ENCODE results near the gene TCF19. TPM values are rescaled to one million over a fixed set of nuclear protein-coding genes. Genes with fewer than 3 reads are reported as not detected.
A peak's percentile ranks its signal among the peaks of the same experiment; 100 is the strongest.

Gene TCF19
- total RNA-seq, 2 donors from 2014 or later, result 8.8 to 39.6 TPM

DNA sequence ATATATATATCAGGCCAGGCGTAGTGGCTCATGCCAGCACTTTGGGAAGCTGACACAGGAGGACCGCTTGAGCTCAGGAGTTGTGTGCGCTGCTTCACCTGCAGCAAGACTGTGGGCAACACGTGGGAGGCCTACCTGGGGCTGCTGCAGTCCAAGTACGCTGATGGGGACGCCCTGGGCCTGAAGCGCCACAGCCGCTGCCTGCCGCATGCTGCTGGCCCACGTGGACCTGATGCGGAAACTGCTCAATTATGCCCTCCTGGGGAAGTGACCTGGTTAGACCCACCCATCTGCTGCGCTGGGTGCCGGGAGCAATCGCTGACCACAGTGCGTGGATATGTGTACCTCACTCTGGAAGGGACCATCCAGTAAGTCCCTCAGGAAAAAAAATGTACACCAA, 17.7 kb upstream of the TCF19 start:
- Histone ChIP-seq H3K4me3 (no peak overlapping the region), H3K4me1 (no peaks in the 10 kb centered on the region), H3K27me3 (no peaks in the 10 kb centered on the region), H3K36me3 (no peaks in the 10 kb centered on the region), H3K27ac (no peak overlapping the region), H3K9ac (ENCODE audit: low read depth in 2 of 2, low read length in 2 of 2) (no peak overlapping the region), H3K9me3 (no peaks in the 10 kb centered on the region)
- no peak for DNase-seq
- intact Hi-C loops (cut with DNase I), result no loop called here
- TF ChIP-seq, protein P1, sequence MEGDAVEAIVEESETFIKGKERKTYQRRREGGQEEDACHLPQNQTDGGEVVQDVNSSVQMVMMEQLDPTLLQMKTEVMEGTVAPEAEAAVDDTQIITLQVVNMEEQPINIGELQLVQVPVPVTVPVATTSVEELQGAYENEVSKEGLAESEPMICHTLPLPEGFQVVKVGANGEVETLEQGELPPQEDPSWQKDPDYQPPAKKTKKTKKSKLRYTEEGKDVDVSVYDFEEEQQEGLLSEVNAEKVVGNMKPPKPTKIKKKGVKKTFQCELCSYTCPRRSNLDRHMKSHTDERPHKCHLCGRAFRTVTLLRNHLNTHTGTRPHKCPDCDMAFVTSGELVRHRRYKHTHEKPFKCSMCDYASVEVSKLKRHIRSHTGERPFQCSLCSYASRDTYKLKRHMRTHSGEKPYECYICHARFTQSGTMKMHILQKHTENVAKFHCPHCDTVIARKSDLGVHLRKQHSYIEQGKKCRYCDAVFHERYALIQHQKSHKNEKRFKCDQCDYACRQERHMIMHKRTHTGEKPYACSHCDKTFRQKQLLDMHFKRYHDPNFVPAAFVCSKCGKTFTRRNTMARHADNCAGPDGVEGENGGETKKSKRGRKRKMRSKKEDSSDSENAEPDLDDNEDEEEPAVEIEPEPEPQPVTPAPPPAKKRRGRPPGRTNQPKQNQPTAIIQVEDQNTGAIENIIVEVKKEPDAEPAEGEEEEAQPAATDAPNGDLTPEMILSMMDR (IDR thresholded peaks at IDR 0.05), result no peak

DNA sequence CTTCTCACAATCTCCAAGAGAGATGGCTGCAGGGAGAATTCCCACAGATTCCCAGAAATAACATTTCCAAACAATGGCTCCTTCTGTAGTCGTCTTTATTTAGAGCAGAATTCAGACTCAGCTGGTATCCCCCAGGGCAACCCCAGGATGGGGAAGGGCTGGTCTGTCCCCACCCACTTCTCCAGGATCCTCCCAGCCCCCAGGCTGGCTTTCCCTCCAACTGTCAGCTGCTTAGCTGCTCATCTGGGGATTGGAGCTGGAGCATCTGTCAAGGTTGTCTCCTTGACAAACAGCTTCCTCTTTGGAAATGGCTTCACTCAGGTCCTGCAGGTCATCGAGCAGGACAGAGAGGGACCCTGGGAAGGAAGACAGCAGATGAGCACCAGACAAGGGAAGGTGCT, 16.0 kb upstream of the TCF19 start:
- no peaks in the 10 kb centered on the region for H3K36me3 ChIP-seq
- intact Hi-C loops (cut with DNase I), result no loop called here
- H3K27ac ChIP-seq, result no peak overlapping the region

DNA sequence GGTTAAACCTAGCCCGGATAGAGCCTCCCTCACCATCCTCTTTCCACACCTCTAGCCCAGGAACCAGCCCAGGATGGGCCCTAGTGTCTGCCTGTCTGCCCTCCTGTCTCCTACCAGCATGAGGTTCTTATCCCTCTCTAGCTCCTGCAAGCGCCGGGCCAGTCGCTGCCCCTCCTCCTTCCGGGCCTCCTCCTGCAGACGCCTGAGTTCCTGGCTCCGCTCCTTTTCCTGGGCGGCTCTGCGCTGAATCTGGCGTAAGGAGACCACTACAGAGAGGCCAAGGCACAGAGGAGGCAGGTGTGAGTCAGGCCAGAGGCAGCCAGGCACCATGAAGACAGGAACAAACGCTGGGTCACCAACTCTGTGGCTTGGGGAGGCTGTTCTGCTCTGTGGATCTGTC, 15.2 kb upstream of the TCF19 start:
- no peaks in the 10 kb centered on the region for H3K36me3 ChIP-seq
- peak overlapping the region; percentile 92 for H3K27ac ChIP-seq

More for the DNA sequence above, 16.0 kb upstream of the TCF19 start:
- Histone ChIP-seq H3K4me1 (no peaks in the 10 kb centered on the region), H3K9me3 (no peaks in the 10 kb centered on the region), H3K9ac (ENCODE audit: low read depth in 2 of 2, low read length in 2 of 2) (no peak overlapping the region), H3K4me3 (no peak overlapping the region), H3K27me3 (no peaks in the 10 kb centered on the region)
- no peak for DNase-seq
- TF ChIP-seq, protein P1 (IDR thresholded peaks at IDR 0.05), result no peak

DNA sequence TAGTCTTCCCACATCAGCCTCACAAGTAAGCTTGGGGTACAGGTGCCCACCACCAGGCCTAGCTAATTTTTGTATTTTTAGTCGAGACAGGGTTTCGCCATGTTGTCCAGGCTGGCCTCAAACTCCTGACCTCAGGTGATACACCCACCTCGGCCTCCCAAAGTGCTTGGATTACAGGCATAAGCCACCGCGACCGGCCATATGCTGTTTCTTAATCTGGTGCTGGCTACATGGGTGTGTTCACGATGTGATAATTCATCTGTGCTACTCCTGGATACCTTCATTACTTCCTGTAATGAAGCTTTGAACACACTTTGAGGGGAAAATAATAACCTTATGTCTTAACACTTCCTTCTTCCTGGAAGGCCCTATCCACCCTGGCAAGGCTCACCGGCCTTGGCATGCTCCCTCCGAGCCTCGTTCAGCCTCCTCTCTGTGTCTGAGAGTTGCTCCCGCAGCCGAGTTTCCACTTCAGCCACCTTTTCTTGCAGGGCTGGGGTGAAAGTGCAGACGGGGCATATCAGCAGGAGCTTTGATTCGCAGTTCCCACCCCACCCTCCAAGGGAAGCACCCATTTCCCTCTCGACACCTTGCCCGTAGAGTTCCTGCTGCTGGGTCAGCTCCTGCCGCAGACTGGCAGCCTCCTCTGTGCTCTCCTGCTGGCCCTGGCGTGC, 14.0 kb upstream of the TCF19 start:
- peak overlapping the region; percentile 92 for H3K27ac ChIP-seq
- H3K4me1 ChIP-seq, result no peaks in the 10 kb centered on the region
- H3K9me3 ChIP-seq, result no peaks in the 10 kb centered on the region
- peak overlapping the region in 1 of 2 donors; percentile 78 for H3K9ac ChIP-seq (ENCODE audit: low read depth in 2 of 2, low read length in 2 of 2)
- no peaks in the 10 kb centered on the region for H3K36me3 ChIP-seq
- peak overlapping the region; percentile 14 for H3K4me3 ChIP-seq
- peak; percentile 86 for DNase-seq
- TF ChIP-seq, protein P1 (IDR thresholded peaks at IDR 0.05), result no peak
- intact Hi-C loops (cut with DNase I), result loop anchor here (2.0 kb wide), 1 partner anchor 42 kb away; no protein-coding TSS in a partner anchor
- no peaks in the 10 kb centered on the region for H3K27me3 ChIP-seq

More for the DNA sequence above, 15.2 kb upstream of the TCF19 start:
- Histone ChIP-seq H3K4me3 (no peak overlapping the region), H3K4me1 (no peaks in the 10 kb centered on the region), H3K27me3 (no peaks in the 10 kb centered on the region), H3K9me3 (no peaks in the 10 kb centered on the region), H3K9ac (ENCODE audit: low read depth in 2 of 2, low read length in 2 of 2) (peak overlapping the region in 1 of 2 donors; percentile 26)
- intact Hi-C loops (cut with DNase I), result no loop called here
- DNase-seq, result no peak
- TF ChIP-seq, protein P1 (IDR thresholded peaks at IDR 0.05), result no peak

DNA sequence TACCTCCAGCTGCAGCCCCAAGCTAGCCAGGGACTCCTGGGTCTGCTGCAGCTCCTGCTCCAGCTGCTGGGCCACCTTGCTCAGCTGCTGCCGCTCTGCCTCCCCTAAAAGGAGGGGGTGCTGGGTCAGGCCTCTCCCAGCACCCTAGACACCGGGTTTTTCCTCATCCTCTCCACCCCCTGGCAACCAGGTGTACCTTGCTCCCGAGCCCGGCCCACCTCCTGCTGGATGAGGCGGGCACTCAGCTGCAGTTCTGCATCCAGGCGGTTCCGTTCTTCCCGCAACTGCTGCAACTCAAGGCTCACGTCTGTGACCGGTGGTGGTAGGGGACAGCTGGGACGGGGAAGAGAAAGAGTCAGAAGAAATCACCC, 13.4 kb upstream of the TCF19 start:
- DNase-seq, result peak; percentile 79
- H3K27ac ChIP-seq, result peak overlapping the region; percentile 92
- intact Hi-C loops (cut with DNase I), result loop anchor here (2.0 kb wide), 1 partner anchor 42 kb away; no protein-coding TSS in a partner anchor
- no peaks in the 10 kb centered on the region for H3K27me3 ChIP-seq
- H3K4me3 ChIP-seq, result peak overlapping the region; percentile 14
- no peaks in the 10 kb centered on the region for H3K4me1 ChIP-seq
- H3K9me3 ChIP-seq, result no peaks in the 10 kb centered on the region
- peak overlapping the region in 1 of 2 donors; percentile 78 for H3K9ac ChIP-seq (ENCODE audit: low read depth in 2 of 2, low read length in 2 of 2)
- H3K36me3 ChIP-seq, result no peaks in the 10 kb centered on the region
- TF ChIP-seq, protein P1 (IDR thresholded peaks at IDR 0.05), result no peak
